ENCODE data around the gene PLCB1. TPM values are rescaled to one million over a fixed set of nuclear protein-coding genes. Genes with fewer than 3 reads are reported as not detected.

The PLCB1 gene
- total RNA-seq, 3 donors from 2014 or later: 12.2 to 106 (median 30.5) TPM

- TF ChIP-seq POLR2A (IDR thresholded peaks at IDR 0.05) (no peak), CTCF (IDR thresholded peaks at IDR 0.05) (no peak), POLR2AphosphoS5 (IDR thresholded peaks at IDR 0.05) (peak in 1 of 3 donors; percentile 37)
- Histone ChIP-seq H3K36me3 (no peaks in the 10 kb centered on the region), H3K9me3 (no peaks in the 10 kb centered on the region), H3K27ac (peak overlapping the region; percentile 58 to 78), H3K4me1 (no peaks in the 10 kb centered on the region), H3K27me3 (no peaks in the 10 kb centered on the region), H3K4me3 (no peak overlapping the region)
- DNase-seq (ENCODE audit: low spot score in 2 of 2): peak in 1 of 2 donors; percentile 21
- intact Hi-C loops (cut with DNase I; ENCODE audit: low total_unique reads): no loop called here
Measured at GRCh38 chr20:8901237-8902025, 769.4 kb downstream of the PLCB1 start.

GRCh38 chr20:8903655-8904605 is 771.9 kb downstream of the PLCB1 start:
- no peaks in the 10 kb centered on the region for H3K4me1 ChIP-seq
- H3K9me3 ChIP-seq: no peaks in the 10 kb centered on the region
- no peak for DNase-seq (ENCODE audit: low spot score in 2 of 2)
- no peaks in the 10 kb centered on the region for H3K36me3 ChIP-seq
- no peak overlapping the region for H3K27ac ChIP-seq
- no peak for TF ChIP-seq POLR2A (IDR thresholded peaks at IDR 0.05)
- no peak for TF ChIP-seq CTCF (IDR thresholded peaks at IDR 0.05)
- no peak for TF ChIP-seq POLR2AphosphoS5 (IDR thresholded peaks at IDR 0.05)
- intact Hi-C loops (cut with DNase I; ENCODE audit: low total_unique reads): no loop called here
- H3K27me3 ChIP-seq: no peaks in the 10 kb centered on the region
- no peak overlapping the region for H3K4me3 ChIP-seq

GRCh38 chr20:8909596-8909995 is 777.5 kb downstream of the PLCB1 start:
- no peak for TF ChIP-seq POLR2A (IDR thresholded peaks at IDR 0.05)
- TF ChIP-seq CTCF (IDR thresholded peaks at IDR 0.05): no peak
- Histone ChIP-seq H3K27me3 (no peaks in the 10 kb centered on the region), H3K4me1 (no peaks in the 10 kb centered on the region), H3K9me3 (no peaks in the 10 kb centered on the region), H3K4me3 (no peak overlapping the region), H3K36me3 (no peaks in the 10 kb centered on the region), H3K27ac (no peak overlapping the region)
- intact Hi-C loops (cut with DNase I; ENCODE audit: low total_unique reads): no loop called here
- DNase-seq (ENCODE audit: low spot score in 2 of 2): no peak

GRCh38 chr20:8912096-8912495 is 780.0 kb downstream of the PLCB1 start:
- TF ChIP-seq POLR2A (IDR thresholded peaks at IDR 0.05): no peak
- TF ChIP-seq CTCF (IDR thresholded peaks at IDR 0.05): no peak
- TF ChIP-seq POLR2AphosphoS5 (IDR thresholded peaks at IDR 0.05): no peak
- H3K9me3 ChIP-seq: no peaks in the 10 kb centered on the region
- intact Hi-C loops (cut with DNase I; ENCODE audit: low total_unique reads): no loop called here

GRCh38 chr20:8912731-8913130 is 780.7 kb downstream of the PLCB1 start:
- H3K4me1 ChIP-seq: no peaks in the 10 kb centered on the region
- no peaks in the 10 kb centered on the region for H3K27me3 ChIP-seq
- no peaks in the 10 kb centered on the region for H3K36me3 ChIP-seq
- intact Hi-C loops (cut with DNase I; ENCODE audit: low total_unique reads): no loop called here
- no peak for DNase-seq (ENCODE audit: low spot score in 2 of 2)
- H3K4me3 ChIP-seq: no peak overlapping the region
- no peak overlapping the region for H3K27ac ChIP-seq
- H3K9me3 ChIP-seq: no peaks in the 10 kb centered on the region
- TF ChIP-seq CTCF (IDR thresholded peaks at IDR 0.05): no peak
- no peak for TF ChIP-seq POLR2A (IDR thresholded peaks at IDR 0.05)
- no peak for TF ChIP-seq POLR2AphosphoS5 (IDR thresholded peaks at IDR 0.05)

More at GRCh38 chr20:8912096-8912495, 780.0 kb downstream of the PLCB1 start:
- no peak for DNase-seq (ENCODE audit: low spot score in 2 of 2)
- no peak overlapping the region for H3K27ac ChIP-seq
- H3K36me3 ChIP-seq: no peaks in the 10 kb centered on the region
- no peak overlapping the region for H3K4me3 ChIP-seq
- no peaks in the 10 kb centered on the region for H3K27me3 ChIP-seq
- H3K4me1 ChIP-seq: no peaks in the 10 kb centered on the region

All from breast epithelium (tissue), 4 donors.